DND-41 (cell line): Measurements from ENCODE around the gene SBK3.

Experiments
- CTCF ChIP-seq: IDR thresholded peaks from 2 replicates; pipeline ENCODE4 v1.5.1; 2012; ENCODE audit warnings: borderline replicate concordance, low read length, moderate library complexity, mild to moderate bottlenecking; ENCODE audit not compliant: poor library complexity, severe bottlenecking; ENCODE audit errors: extremely low read depth
- EZH2 ChIP-seq: IDR thresholded peaks from 3 replicates; pipeline ENCODE4 v1.6.1; 2012; ENCODE audit warnings: borderline replicate concordance, low read depth, mild to moderate bottlenecking, moderate library complexity, low read length, inconsistent platforms; ENCODE audit not compliant: severe bottlenecking

- TF ChIP-seq CTCF: no peak
- TF ChIP-seq EZH2: no peak
Measured at GRCh38 chr19:55493052-55493644, 52.2 kb downstream of the SBK3 start.
